Activated naive CD4-positive, alpha-beta T cell treated with anti-CD3 and anti-CD28 coated beads, Interleukin-2, amount 50 U/mL, for 24 hours (primary cell): ENCODE measurements around the gene ARHGEF3.
A peak's percentile ranks its signal among the peaks of the same experiment; 100 is the strongest.
"Not testable (repeated sequence)": the region's sequence is repeated elsewhere in the genome, so short reads cannot be mapped to it uniquely, and the experiment has no call there.

ENCODE experiments used
- H3K27ac Mint-ChIP-seq: one replicate; pipeline ENCODE4 v1.8.0; 2021; ENCODE audit warnings: mild to moderate bottlenecking, mixed read lengths
- H3K27me3 Mint-ChIP-seq: one replicate; pipeline ENCODE4 v1.8.0; 2021; ENCODE audit warnings: mixed read lengths
- H3K36me3 Mint-ChIP-seq: one replicate; pipeline ENCODE4 v1.8.0; 2021; ENCODE audit warnings: mixed read lengths
- H3K4me1 Mint-ChIP-seq: one replicate; pipeline ENCODE4 v1.8.0; 2021; ENCODE audit warnings: mixed read lengths
- H3K4me3 Mint-ChIP-seq: one replicate; pipeline ENCODE4 v1.8.0; 2021; ENCODE audit warnings: mild to moderate bottlenecking, mixed read lengths
- H3K9me3 Mint-ChIP-seq: one replicate; pipeline ENCODE4 v1.8.0; 2021; ENCODE audit warnings: mixed read lengths

ARHGEF3 gene

DNA sequence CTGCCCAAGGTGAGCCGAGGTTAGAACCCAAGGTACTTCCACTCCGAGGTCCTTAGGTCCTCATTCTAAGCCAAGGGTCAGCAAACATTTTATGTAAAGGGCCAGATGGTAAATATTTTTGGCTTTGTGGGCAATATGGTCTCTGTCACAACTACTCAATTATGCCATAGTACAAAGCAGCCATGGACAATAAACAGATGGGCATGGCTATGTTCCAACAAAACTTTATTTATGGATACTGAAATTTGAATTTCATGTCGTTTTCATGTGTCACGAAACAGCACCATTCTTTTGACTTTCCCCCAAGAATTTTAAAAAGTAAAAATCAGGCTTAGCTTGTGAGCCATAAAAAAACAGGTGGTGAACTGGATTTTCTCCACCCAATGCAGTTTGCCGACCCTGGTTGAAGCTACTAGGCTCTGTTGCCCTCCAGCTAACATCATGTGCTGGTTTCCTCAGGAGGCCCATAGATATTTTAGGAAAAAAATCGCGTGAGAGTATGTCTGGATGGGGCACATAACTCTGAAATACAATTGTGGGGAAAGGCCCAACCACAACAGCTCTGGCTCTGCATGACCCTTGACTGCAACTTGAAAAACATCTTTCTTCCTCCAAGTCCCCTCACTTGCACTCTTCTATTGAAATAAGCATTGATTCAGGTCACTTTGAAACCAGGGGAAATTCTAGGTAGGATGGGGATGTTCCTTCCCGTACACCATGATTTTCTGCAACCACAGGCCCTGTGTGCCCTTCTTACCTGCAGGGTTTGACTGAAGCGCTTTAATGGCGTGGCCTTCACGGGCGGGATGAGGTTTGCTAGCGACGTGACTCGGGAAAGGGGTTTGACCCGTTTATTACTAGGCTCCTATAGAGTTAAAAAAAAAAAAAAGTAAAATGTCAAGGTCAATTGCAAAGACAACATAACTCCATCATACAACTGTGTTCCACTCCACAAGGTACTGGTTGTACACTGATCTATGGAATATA, 28.5 kb downstream of the ARHGEF3 start:
- Mint-ChIP-seq H3K4me3 (no peak overlapping the region), H3K4me1 (peaks cover 84% of the 10 kb centered on the region), H3K9me3 (no peaks in the 10 kb centered on the region), H3K36me3 (peaks cover 28% of the 10 kb centered on the region), H3K27me3 (no peaks in the 10 kb centered on the region), H3K27ac (peak overlapping the region; percentile 42)

DNA sequence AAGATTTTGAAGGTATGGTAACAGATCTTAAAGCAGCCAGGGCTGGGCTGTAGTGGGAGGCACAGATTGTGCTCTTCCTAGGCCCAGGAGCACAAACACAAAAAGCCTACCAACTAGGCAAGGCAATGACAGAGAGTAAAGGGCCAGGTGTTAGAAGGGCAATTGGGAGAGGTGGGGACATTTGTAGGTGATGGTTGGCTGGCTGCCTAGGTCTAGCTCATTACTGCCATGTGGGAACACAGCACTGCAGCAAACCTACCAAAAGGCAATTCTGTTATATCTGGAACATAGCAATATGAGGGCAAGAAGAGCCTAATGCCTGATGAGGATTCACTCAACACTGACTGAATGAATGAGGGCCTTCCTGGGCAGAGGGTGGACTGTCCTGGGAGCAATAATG, 30.4 kb downstream of the ARHGEF3 start:
- Mint-ChIP-seq H3K9me3 (no peaks in the 10 kb centered on the region), H3K4me3 (no peak overlapping the region), H3K27ac (peak overlapping the region; percentile 47), H3K4me1 (peaks cover 72% of the 10 kb centered on the region), H3K36me3 (peaks cover 23% of the 10 kb centered on the region), H3K27me3 (no peaks in the 10 kb centered on the region)

DNA sequence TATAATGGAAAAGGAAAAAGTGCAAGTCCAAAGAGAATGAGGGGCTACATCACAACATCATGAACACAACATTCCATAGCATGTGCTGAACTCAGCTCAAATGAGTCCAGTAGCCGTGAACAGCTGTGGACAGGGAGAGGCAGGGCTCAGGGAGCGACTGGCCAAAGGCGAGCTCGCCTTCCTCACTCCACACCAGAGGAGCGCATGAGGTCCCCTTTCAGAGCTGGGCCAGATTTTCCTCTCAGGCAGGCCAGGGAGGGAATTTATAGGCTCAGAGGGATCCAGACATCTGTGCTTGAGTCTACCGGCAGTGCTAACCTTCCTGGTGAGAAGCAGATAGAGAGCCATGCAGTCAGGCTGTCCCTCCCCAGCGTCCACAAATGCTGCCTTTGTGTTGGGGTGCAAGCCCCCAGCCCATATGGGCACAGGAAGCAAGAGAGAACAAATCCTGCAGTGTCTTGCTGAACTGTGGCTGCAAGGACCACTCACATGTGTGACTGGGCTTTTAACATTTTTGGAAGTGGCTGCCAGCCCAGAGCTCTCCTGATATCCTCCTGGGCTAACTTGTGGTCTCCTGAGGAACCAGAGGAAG, 32.5 kb downstream of the ARHGEF3 start:
- Mint-ChIP-seq H3K36me3 (peaks cover 37% of the 10 kb centered on the region), H3K4me3 (no peak overlapping the region)

DNA sequence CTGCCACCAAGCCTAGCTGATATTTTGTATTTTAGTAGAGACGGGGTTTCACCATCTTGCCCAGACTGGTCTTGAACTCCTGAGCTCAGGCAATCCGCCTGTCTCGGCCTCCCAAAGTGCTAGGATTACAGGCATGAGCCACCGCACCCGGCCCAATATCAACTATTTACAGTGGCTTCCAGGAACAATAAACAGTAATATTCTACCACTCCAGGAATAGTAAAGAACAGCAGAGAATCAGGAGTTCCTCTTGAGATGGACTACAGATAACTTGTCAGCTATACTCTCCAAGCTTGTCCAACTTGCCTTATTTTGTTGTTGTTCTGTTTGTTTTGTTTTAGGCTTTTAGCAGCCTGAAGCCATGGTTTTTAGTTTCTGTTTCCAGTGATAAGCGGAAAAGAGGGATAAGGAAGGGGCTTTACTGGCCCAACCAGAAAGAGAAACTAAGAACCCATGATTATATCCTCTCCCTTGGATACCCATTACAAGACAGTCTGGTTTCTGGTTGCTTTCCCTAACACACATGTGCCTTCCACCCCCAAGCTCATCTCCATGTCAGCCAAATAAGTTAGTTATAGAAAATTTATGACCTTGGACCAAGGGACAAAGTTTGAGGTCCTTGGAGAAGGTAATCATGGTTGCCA, 36.7 kb downstream of the ARHGEF3 start:
- H3K27ac Mint-ChIP-seq, result peak overlapping the region; percentile 92

More for the DNA sequence above, 32.5 kb downstream of the ARHGEF3 start:
- peak overlapping the region; percentile 77 for H3K27ac Mint-ChIP-seq
- H3K9me3 Mint-ChIP-seq, result no peaks in the 10 kb centered on the region
- peaks cover 72% of the 10 kb centered on the region for H3K4me1 Mint-ChIP-seq
- no peaks in the 10 kb centered on the region for H3K27me3 Mint-ChIP-seq

DNA sequence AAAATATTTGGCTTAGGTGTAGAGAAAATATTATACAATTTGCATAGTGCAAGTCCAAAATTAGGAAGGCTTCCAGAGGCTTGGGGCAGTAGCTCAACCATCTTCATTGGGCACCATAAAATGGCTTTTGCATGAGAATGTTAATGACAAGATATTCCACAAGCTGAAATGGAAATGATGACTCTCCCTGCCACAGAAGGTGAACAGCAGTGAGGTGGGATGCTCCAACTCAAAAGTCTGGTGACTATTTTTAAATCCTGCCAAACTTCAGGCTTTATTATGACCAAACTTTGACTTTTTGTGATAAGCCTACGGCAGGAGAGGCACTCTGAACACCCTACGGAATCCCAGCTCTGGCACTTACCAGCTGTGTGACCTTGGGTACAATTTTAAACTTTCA, 37.6 kb downstream of the ARHGEF3 start:
- H3K27me3 Mint-ChIP-seq, result no peaks in the 10 kb centered on the region
- H3K4me1 Mint-ChIP-seq, result peaks cover 87% of the 10 kb centered on the region
- H3K9me3 Mint-ChIP-seq, result no peaks in the 10 kb centered on the region
- peak overlapping the region; percentile 68 for H3K27ac Mint-ChIP-seq
- peak overlapping the region; percentile 54 for H3K4me3 Mint-ChIP-seq
- H3K36me3 Mint-ChIP-seq, result peaks cover 34% of the 10 kb centered on the region

More for the DNA sequence above, 36.7 kb downstream of the ARHGEF3 start:
- Mint-ChIP-seq H3K4me1 (peaks cover 86% of the 10 kb centered on the region), H3K27me3 (no peaks in the 10 kb centered on the region), H3K9me3 (no peaks in the 10 kb centered on the region), H3K36me3 (peaks cover 32% of the 10 kb centered on the region), H3K4me3 (peak overlapping the region; percentile 19)

DNA sequence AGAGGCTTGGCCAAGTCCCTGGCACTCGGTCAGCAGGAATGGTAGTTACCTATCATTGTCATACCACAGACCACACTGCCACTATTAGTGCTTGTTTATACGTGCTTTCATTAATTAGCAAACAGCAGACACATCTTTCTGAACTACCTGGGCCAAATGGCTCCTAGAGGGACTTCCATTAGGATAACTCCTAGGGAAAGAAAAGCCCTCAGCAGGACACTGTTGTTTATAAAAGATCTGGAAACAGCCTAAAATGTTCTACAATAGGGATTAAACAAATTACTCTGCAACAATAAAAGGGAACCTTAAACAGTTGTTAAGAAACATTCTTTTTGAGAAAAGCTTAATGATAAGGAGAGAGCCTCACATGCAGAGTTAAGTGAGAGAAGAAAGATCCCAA, 38.5 kb downstream of the ARHGEF3 start:
- Mint-ChIP-seq H3K27me3 (no peaks in the 10 kb centered on the region), H3K4me1 (peaks cover 87% of the 10 kb centered on the region), H3K27ac (peak overlapping the region; percentile 89), H3K9me3 (no peaks in the 10 kb centered on the region), H3K36me3 (peaks cover 30% of the 10 kb centered on the region), H3K4me3 (no peak overlapping the region)

DNA sequence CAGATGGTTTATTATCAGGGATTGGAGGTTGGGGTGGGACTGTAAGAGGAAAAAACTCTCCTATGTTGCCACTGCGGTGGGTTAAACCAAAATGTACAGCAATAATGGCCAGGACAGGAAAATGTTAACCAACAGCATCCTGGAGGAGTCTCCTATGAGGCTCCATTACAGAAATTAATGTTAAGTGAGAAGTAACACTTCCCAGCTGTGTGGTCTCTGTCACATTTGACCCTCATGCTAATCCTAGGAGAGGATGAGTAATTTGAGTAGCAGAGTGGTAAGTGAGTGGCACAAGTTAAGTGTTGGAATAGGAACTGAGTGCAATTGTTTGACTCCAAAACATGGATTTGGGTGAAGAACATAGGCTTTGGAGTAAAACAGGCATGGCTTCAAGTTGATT, 39.0 kb downstream of the ARHGEF3 start:
- Mint-ChIP-seq H3K4me3 (peak overlapping the region; percentile 23), H3K27ac (peak overlapping the region; percentile 89), H3K36me3 (peaks cover 30% of the 10 kb centered on the region), H3K4me1 (peaks cover 87% of the 10 kb centered on the region), H3K9me3 (no peaks in the 10 kb centered on the region), H3K27me3 (no peaks in the 10 kb centered on the region)

DNA sequence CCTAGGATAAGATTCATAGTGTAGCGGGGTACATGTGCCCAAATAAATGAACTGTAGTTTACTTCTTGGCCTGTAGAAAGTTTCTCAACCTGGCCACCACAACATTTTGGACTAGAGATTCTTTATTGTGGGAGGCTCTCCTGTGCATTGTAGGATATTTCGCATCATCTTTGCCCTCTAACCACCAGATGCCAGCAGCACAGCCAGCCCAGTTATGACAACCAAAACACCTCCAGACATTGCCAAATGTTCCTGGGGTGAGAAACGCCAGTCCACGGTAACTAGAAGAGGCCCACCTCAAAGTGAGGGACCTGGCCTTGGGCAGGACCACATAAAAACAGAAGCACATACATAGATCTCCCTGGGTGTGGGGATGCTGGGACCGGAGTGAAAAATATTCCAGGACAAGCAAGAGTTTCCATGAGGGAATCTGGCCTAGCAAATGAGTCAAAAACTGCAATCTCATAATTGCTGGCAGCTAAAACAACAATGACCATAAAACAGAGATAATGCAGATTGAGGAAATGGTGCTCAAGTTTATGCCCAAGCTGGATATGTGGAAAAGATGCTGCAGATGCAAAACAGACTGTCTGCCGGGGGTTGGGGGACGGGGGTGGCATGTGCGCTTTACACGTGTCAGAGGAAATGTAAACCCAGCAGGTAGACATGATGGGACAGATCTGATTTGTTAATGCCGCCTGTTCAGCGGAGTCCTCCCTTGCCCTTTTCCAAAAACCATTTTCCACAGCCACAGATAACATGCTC, 39.7 kb downstream of the ARHGEF3 start:
- Mint-ChIP-seq H3K4me1 (peaks cover 92% of the 10 kb centered on the region), H3K27ac (peak overlapping the region; percentile 84), H3K27me3 (no peaks in the 10 kb centered on the region), H3K9me3 (no peaks in the 10 kb centered on the region), H3K4me3 (peak overlapping the region; percentile 55), H3K36me3 (peaks cover 30% of the 10 kb centered on the region)

DNA sequence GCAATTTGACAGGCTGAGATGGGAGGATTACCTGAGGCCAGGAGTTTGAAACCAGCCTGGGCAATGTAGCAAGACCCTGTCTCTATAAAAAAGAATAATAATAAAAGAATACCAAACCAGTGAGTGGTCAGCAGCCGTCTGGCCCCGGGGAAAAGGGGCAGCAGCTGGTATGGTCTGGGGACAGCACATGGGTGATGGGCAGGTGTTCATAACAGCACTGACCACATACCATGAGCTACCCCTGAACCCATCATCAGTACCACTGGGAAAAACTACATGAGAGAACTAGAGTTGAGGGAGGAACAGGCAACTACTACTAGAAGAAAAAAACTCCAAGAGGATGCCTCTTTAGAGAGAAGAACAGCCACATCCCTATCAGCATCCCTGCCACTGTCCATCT, 40.7 kb downstream of the ARHGEF3 start:
- Mint-ChIP-seq H3K4me1 (peaks cover 92% of the 10 kb centered on the region), H3K27ac (peak overlapping the region; percentile 90), H3K9me3 (no peaks in the 10 kb centered on the region), H3K4me3 (no peak overlapping the region), H3K27me3 (no peaks in the 10 kb centered on the region), H3K36me3 (peaks cover 35% of the 10 kb centered on the region)

DNA sequence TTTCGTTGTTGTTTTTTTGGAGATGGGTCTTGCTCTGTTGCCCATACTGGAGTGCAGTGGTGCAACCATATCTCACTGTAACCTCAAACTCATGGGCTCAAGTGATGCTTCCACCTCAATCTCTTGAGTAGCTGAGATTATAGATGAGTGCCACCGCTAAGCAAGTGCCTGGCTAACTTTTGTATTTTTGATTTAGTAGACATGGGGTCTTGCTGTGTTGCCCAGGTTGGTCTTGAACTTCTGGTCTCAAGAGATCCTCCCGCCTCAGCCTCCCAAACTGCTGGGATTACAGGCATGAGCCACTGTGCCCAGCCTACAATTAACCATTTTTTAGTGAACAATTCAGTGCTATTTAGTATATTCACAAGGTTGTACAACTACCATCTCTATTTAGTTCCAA, 42.2 kb downstream of the ARHGEF3 start:
- Mint-ChIP-seq H3K36me3 (peaks cover 30% of the 10 kb centered on the region), H3K4me3 (peak overlapping the region; percentile 49), H3K27me3 (no peaks in the 10 kb centered on the region), H3K27ac (peak overlapping the region; percentile 79), H3K4me1 (peaks cover 92% of the 10 kb centered on the region), H3K9me3 (no peaks in the 10 kb centered on the region)

DNA sequence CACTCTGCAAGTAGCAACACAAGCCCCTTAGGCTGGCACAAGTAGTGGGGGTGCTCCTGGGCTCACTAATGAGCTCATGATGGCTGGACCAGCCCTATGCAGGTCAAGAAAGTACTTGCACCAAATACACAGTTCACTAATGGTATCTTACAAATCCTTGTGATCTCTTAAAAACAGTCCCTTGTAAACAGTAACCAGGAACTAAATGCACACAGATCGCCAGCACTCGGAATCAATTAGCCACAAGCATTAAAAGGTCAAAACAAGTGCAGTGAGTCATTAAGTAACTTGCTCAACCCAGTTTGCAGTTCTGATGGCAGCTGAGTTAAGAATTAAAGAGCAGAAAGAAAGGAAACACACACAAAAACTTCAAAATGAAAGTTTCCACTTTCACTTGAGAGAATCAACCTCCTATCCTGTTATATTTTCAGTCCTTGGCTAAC, 43.2 kb downstream of the ARHGEF3 start:
- Mint-ChIP-seq H3K9me3 (no peaks in the 10 kb centered on the region), H3K27me3 (no peaks in the 10 kb centered on the region), H3K36me3 (peaks cover 30% of the 10 kb centered on the region), H3K27ac (peak overlapping the region; percentile 88), H3K4me1 (peaks cover 93% of the 10 kb centered on the region), H3K4me3 (peak overlapping the region; percentile 67)

DNA sequence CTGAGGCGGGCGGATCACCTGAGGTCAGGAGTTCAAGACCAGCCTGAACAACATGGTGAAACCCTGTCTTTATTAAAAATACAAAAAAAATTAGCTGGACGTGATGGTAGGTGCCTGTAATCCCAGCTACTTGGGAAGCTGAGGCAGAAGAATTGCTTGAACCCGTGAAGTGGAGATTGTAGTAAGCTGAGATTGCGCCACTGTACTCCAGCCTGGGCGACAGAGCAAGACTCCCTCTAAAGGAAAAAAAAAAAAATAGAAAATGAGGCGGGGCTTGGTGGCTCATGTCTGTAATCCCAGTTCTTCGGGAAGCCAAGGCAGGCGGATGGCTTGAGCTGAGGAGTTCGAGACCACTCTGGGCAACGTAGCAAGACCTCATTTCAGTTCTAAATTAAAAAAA, 43.7 kb downstream of the ARHGEF3 start:
- H3K9me3 Mint-ChIP-seq, H3K27ac Mint-ChIP-seq, H3K4me3 Mint-ChIP-seq, H3K27me3 Mint-ChIP-seq: not testable (repeated sequence)
- Mint-ChIP-seq H3K36me3 (peaks cover 33% of the 10 kb centered on the region), H3K4me1 (peaks cover 93% of the 10 kb centered on the region)

DNA sequence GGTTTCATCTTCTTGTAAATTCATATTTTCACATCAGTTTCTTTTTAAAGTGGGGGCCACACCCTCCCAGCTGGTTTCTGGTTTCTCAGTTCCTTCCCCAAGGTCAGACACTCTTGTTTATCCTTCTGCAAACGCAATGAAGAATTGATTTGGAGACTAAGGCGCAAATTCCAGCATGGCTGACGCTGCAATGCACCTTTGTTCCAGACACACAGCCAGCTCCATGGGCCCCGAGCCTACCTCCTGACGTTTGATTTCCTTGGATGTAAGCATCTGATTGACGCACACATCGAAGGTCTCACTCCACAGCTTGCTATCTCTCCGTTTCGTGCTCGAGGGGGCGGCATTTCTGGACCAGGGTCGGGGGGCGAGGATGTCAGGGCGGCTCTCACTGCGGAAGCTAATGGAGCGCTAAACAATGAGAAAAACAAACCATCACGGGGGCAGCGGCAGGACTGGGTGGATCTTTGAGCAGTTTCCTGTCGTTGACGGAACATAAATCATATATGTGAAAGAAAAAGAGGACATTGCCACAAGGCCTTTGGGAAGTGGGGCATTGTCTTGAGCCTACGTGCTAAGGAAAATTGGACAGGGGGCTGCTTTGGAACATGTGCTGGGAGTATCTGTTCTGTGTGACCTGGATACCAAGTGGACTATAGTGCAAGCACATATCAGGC, 46.9 kb downstream of the ARHGEF3 start:
- Mint-ChIP-seq H3K27ac (peak overlapping the region; percentile 95), H3K36me3 (peaks cover 35% of the 10 kb centered on the region)

DNA sequence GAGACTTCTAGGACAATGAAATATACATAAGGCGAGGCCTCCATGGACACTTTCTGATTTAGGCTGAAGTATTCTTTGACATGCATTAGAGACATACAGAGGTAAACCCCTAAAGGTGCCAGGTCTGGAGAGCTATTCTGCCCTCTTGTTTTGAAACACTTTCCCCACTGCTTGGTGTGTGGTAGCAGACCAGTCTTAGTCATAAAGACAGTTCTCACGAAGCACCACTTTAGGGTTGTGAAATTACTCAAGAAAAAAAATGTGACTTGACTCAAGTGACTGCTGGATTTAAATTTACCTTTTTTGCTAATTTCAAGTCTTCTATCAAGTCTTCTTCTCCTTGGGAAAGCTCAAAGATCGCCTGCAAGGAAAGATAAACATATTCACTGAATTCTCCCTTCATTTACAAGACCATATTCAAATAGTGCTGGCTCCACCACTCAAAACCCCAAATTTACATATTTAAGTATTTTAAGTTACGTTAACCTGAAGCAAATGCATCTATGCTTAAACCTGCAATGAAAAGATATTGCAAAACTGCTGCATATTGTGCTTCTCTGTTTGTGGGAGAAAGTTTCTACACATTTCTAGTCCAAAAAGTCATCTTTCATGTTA, 48.4 kb downstream of the ARHGEF3 start:
- Mint-ChIP-seq H3K27me3 (no peaks in the 10 kb centered on the region), H3K9me3 (no peaks in the 10 kb centered on the region), H3K4me1 (peaks cover 74% of the 10 kb centered on the region), H3K27ac (peak overlapping the region; percentile 63), H3K36me3 (peaks cover 40% of the 10 kb centered on the region), H3K4me3 (peak overlapping the region; percentile 9)

More for the DNA sequence above, 46.9 kb downstream of the ARHGEF3 start:
- H3K9me3 Mint-ChIP-seq, result no peaks in the 10 kb centered on the region
- peaks cover 85% of the 10 kb centered on the region for H3K4me1 Mint-ChIP-seq
- H3K4me3 Mint-ChIP-seq, result peak overlapping the region; percentile 89
- no peaks in the 10 kb centered on the region for H3K27me3 Mint-ChIP-seq
